BLaER1 treated with 17β-estradiol and CSF1 and Interleukin-3, amounts not matched to agents 10 nM and 100 nM (cell line): ENCODE measurements around the gene CRYBG2.
"Not testable (repeated sequence)": the region's sequence is repeated elsewhere in the genome, so short reads cannot be mapped to it uniquely, and the experiment has no call there.

Experiments
- H3K27ac ChIP-seq, 11 experiments: shearing (Covaris generic); formaldehyde crosslinking; 2 replicates each; pipeline ENCODE4 v1.8.1; 2022
- H3K27me3 ChIP-seq, 11 experiments: shearing (Covaris generic); formaldehyde crosslinking; 2 replicates each; pipeline ENCODE4 v1.8.1; 2022
- H3K36me3 ChIP-seq, 11 experiments: shearing (Covaris generic); formaldehyde crosslinking; 2 replicates each; pipeline ENCODE4 v1.8.1; 2022
- H3K4me1 ChIP-seq, 10 experiments: shearing (Covaris generic); formaldehyde crosslinking; 2 replicates each; pipeline ENCODE4 v1.8.1; 2022
- H3K4me2 ChIP-seq, 11 experiments: shearing (Covaris generic); formaldehyde crosslinking; 2 replicates each; pipeline ENCODE4 v1.8.1; 2022
- H3K4me3 ChIP-seq, 10 experiments: shearing (Covaris generic); formaldehyde crosslinking; 2 replicates each; pipeline ENCODE4 v1.8.1; 2022
- H3K9ac ChIP-seq, 11 experiments: shearing (Covaris generic); formaldehyde crosslinking; 2 replicates each; pipeline ENCODE4 v1.8.1; 2022
- H3K9me3 ChIP-seq, 11 experiments: shearing (Covaris generic); formaldehyde crosslinking; replicated peaks in 1 of 11; 2 replicates each; pipeline ENCODE4 v1.8.1; 2022
- H4K20me1 ChIP-seq, 11 experiments: shearing (Covaris generic); formaldehyde crosslinking; 2 replicates each; pipeline ENCODE4 v1.8.1; 2022
- Cebpa-rat ChIP-seq, 11 experiments: shearing (Covaris generic); IDR thresholded peaks; 2 replicates each; pipeline ENCODE4 v1.8.1; 2022

The CRYBG2 gene

GRCh38 chr1:26373789-26374188 is 19.9 kb upstream of the CRYBG2 start:
- Histone ChIP-seq H3K27me3 (no peaks in the 10 kb centered on the region), H3K27ac (peak overlapping the region in 6 of 11 experiments; percentile 14 to 48 (median 20); a peak in 9 of 22 replicates), H4K20me1 (no peaks in the 10 kb centered on the region), H3K9me3 (peaks cover 0 to 8% (median 0%) of the 10 kb centered on the region in 11 experiments; a peak in 5 of 22 replicates), H3K4me2 (peak overlapping the region in 10 of 11 experiments; percentile 36 to 82 (median 54); a peak in 19 of 22 replicates), H3K4me3 (no peak overlapping the region), H3K4me1 (peaks cover 41 to 92% (median 73%) of the 10 kb centered on the region in 10 experiments), H3K9ac (no peak overlapping the region), H3K36me3 (no peaks in the 10 kb centered on the region)
- no peak for TF ChIP-seq Cebpa-rat (IDR thresholded peaks at IDR 0.05)

- Histone ChIP-seq H3K4me1 (peaks cover 36 to 87% (median 68%) of the 10 kb centered on the region in 10 experiments), H3K4me2 (peak overlapping the region; percentile 20 to 82 (median 47); a peak in 21 of 22 replicates), H3K27me3 (no peaks in the 10 kb centered on the region), H3K9me3 (peaks cover 0 to 8% (median 0%) of the 10 kb centered on the region in 11 experiments; a peak in 5 of 22 replicates), H4K20me1 (no peaks in the 10 kb centered on the region), H3K27ac (peak overlapping the region in 4 of 11 experiments; percentile 14 to 48 (median 24); a peak in 6 of 22 replicates), H3K9ac (no peak overlapping the region), H3K4me3 (no peak overlapping the region), H3K36me3 (no peaks in the 10 kb centered on the region)
- no peak for TF ChIP-seq Cebpa-rat (IDR thresholded peaks at IDR 0.05)
Measured at GRCh38 chr1:26373281-26373680, 19.4 kb upstream of the CRYBG2 start.

DNA sequence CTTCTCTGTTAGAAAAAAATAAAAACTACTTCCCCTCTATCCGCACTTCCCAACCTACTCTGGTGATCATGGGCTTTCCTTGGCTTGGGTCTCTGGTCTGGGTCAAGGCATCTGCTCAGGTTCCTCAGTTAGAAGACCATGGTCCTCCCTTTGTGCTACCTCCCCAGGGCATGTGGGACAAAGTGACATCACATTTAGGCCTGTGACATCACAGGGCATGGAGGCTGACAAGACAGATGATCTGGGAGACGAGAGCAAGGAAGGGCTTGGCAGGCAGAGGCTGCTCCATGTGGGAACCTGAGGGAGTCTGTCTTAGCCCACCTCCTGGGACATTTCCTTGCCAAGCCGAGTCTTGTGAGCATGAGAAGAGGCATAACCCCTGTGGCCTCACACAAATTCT is 18.7 kb upstream of the CRYBG2 start, which contains the start of gene ZNF683:
TSS of gene ZNF683 (minus strand) at position 140 of the 400 bp plus-strand sequence. CDS start 4,179 bp downstream, outside the sequence.
- not testable (repeated sequence) for H3K4me3 ChIP-seq, H4K20me1 ChIP-seq, H3K36me3 ChIP-seq, H3K27me3 ChIP-seq, H3K9me3 ChIP-seq
- Histone ChIP-seq H3K4me2 (peak within 1 kb of the TSS; percentile 20 to 82 (median 47); a peak in 21 of 22 replicates), H3K27ac (peak within 1 kb of the TSS in 6 of 11 experiments; percentile 14 to 52 (median 28); a peak in 7 of 22 replicates), H3K9ac (peak within 1 kb of the TSS in 1 of 11 experiments; percentile 15; a peak in 2 of 22 replicates), H3K4me1 (peaks cover 29 to 81% (median 61%) of the 10 kb centered on the region in 10 experiments)

DNA sequence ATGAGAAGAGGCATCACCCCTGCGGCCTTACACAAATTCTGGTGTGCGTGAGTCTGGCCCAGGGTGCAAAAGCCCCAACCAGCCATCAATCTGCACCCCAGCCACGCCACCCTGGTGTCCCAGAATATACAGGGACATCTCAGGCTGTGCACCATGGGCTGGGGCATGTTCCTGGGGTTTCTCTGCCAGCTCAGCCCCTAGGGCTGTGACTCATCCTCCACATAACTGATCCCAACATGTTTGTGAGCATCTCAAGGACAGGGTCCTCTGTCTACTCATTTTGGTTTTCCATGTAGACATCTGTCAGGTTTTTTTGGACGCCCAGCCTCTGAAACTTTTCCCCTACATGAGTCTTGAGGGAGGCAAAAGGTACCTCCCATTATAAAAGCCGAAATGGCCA is 18.1 kb upstream of the CRYBG2 start:
- Histone ChIP-seq H3K9ac (peak overlapping the region in 1 of 11 experiments; percentile 15; a peak in 2 of 22 replicates), H3K4me1 (peaks cover 26 to 75% (median 55%) of the 10 kb centered on the region in 10 experiments), H3K4me3 (no peak overlapping the region), H3K27ac (no peak overlapping the region), H3K9me3 (peaks cover 0 to 8% (median 0%) of the 10 kb centered on the region in 11 experiments; a peak in 5 of 22 replicates), H3K27me3 (no peaks in the 10 kb centered on the region), H3K36me3 (no peaks in the 10 kb centered on the region), H4K20me1 (no peaks in the 10 kb centered on the region), H3K4me2 (peak overlapping the region in 7 of 11 experiments; percentile 36 to 82 (median 62); a peak in 13 of 22 replicates)
- TF ChIP-seq Cebpa-rat (IDR thresholded peaks at IDR 0.05) = no peak

GRCh38 chr1:26370591-26371382 is 16.9 kb upstream of the CRYBG2 start:
- Histone ChIP-seq H3K4me3 (no peak overlapping the region), H3K27me3 (no peaks in the 10 kb centered on the region), H3K27ac (peak overlapping the region in 7 of 11 experiments; percentile 13 to 63 (median 36); a peak in 11 of 22 replicates), H3K9ac (peak overlapping the region in 8 of 11 experiments; percentile 16 to 60 (median 40); a peak in 11 of 22 replicates), H3K4me2 (peak overlapping the region; percentile 35 to 85 (median 77); a peak in 21 of 22 replicates), H4K20me1 (no peaks in the 10 kb centered on the region), H3K4me1 (peaks cover 26 to 62% (median 53%) of the 10 kb centered on the region in 10 experiments), H3K36me3 (no peaks in the 10 kb centered on the region), H3K9me3 (peaks cover 0 to 8% (median 0%) of the 10 kb centered on the region in 11 experiments; a peak in 5 of 22 replicates)
- no peak; a peak in 1 of 22 replicates for TF ChIP-seq Cebpa-rat (IDR thresholded peaks at IDR 0.05)

DNA sequence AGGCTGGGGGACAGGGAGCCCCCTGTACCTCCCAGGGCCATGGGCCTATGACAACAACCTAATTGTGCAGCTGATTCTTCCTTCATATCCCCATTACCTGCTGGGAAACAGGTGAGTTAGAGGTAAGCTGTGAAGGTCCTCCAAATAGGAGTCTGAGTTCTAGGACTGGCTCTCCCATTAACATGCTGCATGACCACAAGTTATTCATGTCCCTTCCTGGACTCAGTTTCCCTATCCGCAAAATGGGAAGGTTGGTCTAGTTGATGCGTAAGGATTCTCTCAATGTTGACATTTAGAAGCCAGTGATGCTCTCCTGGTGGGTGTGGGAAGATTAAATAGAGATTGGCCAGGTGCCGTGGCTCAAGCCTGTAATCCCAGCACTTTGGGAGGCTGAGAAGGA is 14.6 kb upstream of the CRYBG2 start:
- Histone ChIP-seq H4K20me1 (no peaks in the 10 kb centered on the region), H3K27me3 (no peaks in the 10 kb centered on the region; a peak in 1 of 22 replicates), H3K4me3 (no peak overlapping the region), H3K9me3 (peaks cover 0 to 8% (median 0%) of the 10 kb centered on the region in 11 experiments; a peak in 5 of 22 replicates), H3K4me2 (no peak overlapping the region), H3K27ac (no peak overlapping the region), H3K9ac (no peak overlapping the region), H3K36me3 (no peaks in the 10 kb centered on the region), H3K4me1 (peaks cover 22 to 45% (median 32%) of the 10 kb centered on the region in 10 experiments)
- no peak for TF ChIP-seq Cebpa-rat (IDR thresholded peaks at IDR 0.05)

DNA sequence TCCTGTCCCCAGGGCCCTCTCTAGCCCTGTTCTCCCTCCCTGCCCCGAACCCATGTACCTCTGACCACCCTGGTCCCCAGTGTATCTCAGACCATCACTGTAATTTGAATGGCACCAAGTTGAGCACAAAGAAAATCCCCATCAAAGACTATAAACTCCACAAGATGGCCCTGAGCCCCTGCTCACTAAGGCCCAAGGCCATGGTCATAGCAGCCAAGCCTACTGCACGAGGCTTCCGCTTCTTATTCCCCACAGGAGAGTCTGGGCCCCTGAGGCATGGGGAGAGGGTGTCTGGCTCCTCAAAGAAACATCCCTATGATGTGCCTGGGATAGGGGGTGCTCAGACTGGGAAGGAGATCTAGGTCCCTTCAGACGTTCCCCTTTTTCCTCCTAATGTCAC is 14.1 kb upstream of the CRYBG2 start:
- H3K9me3 ChIP-seq = peaks cover 0 to 8% (median 0%) of the 10 kb centered on the region in 11 experiments; a peak in 5 of 22 replicates
- peaks cover 17 to 44% (median 28%) of the 10 kb centered on the region in 10 experiments for H3K4me1 ChIP-seq
- H4K20me1 ChIP-seq = no peaks in the 10 kb centered on the region
- TF ChIP-seq Cebpa-rat (IDR thresholded peaks at IDR 0.05) = no peak
- H3K36me3 ChIP-seq = no peaks in the 10 kb centered on the region
- H3K27ac ChIP-seq = no peak overlapping the region
- no peak overlapping the region for H3K4me2 ChIP-seq
- peaks cover 0 to 4% (median 0%) of the 10 kb centered on the region in 11 experiments; a peak in 2 of 22 replicates for H3K27me3 ChIP-seq
- no peak overlapping the region for H3K4me3 ChIP-seq
- no peak overlapping the region for H3K9ac ChIP-seq

GRCh38 chr1:26367441-26367840 is 13.5 kb upstream of the CRYBG2 start:
- H3K27me3 ChIP-seq = peaks cover 0 to 10% (median 4%) of the 10 kb centered on the region in 11 experiments; a peak in 15 of 22 replicates
- H3K27ac ChIP-seq = no peak overlapping the region
- H4K20me1 ChIP-seq = no peaks in the 10 kb centered on the region
- no peak overlapping the region for H3K4me3 ChIP-seq
- H3K9ac ChIP-seq = no peak overlapping the region
- peaks cover 0 to 8% (median 0%) of the 10 kb centered on the region in 11 experiments; a peak in 5 of 22 replicates for H3K9me3 ChIP-seq
- peaks cover 13 to 39% (median 23%) of the 10 kb centered on the region in 10 experiments for H3K4me1 ChIP-seq
- no peak overlapping the region for H3K4me2 ChIP-seq
- H3K36me3 ChIP-seq = no peaks in the 10 kb centered on the region
- TF ChIP-seq Cebpa-rat (IDR thresholded peaks at IDR 0.05) = no peak

DNA sequence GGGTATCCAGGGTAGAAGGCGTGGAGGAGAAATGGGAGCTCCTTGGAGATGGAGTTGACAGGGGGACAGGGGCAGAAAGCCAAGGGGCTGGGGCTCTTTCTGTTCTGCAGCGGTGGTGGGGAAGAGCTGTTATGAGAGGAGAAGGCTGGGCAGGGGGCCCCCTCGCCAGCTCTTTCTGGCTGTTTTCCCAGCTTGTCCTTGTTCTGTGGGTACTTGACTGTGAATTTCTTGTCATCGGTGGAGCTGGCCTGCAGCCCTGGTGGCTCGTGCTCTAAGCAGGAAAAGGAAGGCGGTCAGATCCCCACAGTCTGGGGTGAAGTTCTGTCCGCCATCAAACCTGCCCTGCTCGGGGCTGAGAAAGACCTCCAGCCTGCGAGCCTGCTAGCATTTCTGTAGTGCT is 11.0 kb upstream of the CRYBG2 start:
- Histone ChIP-seq H3K4me2 (no peak overlapping the region), H4K20me1 (peaks cover 0 to 6% (median 0%) of the 10 kb centered on the region in 11 experiments; a peak in 4 of 22 replicates), H3K4me1 (peaks cover 9 to 30% (median 27%) of the 10 kb centered on the region in 10 experiments), H3K9me3 (no peaks in the 10 kb centered on the region), H3K9ac (no peak overlapping the region), H3K4me3 (no peak overlapping the region), H3K27me3 (peaks cover 22 to 34% (median 29%) of the 10 kb centered on the region in 11 experiments), H3K27ac (no peak overlapping the region), H3K36me3 (no peaks in the 10 kb centered on the region)
- no peak for TF ChIP-seq Cebpa-rat (IDR thresholded peaks at IDR 0.05)
